ENCODE results near the gene NDFIP2. TPM values are rescaled to one million over a fixed set of nuclear protein-coding genes. Genes with fewer than 3 reads are reported as not detected.

The NDFIP2 gene
- total RNA-seq, 1 experiment from 2014 or later, result 48.4 TPM

- intact Hi-C loops (cut with micrococcal nuclease; ENCODE audit: unreplicated experiment), result no loop called here
- H3K36me3 ChIP-seq (ENCODE audit: low read depth), result 0 out of 2 replicates have a peak, but pooled peaks cover 6% of the 10 kb centered on the region
- CTCF ChIA-PET, result no interaction called here
- BruUV-seq (replicated peaks), result no TSS peak
- peaks cover 83% of the 10 kb centered on the region for H3K79me2 ChIP-seq (ENCODE audit: low read depth)
- no peak for DNase-seq
- no peak overlapping the region for H3K4me2 ChIP-seq
- H3F3A ChIP-seq (ENCODE audit: insufficient read depth, low read depth), result no peaks in the 10 kb centered on the region
- no peaks in the 10 kb centered on the region for H3K9me2 ChIP-seq (ENCODE audit: insufficient read depth)
- TF ChIP-seq, protein P1, sequence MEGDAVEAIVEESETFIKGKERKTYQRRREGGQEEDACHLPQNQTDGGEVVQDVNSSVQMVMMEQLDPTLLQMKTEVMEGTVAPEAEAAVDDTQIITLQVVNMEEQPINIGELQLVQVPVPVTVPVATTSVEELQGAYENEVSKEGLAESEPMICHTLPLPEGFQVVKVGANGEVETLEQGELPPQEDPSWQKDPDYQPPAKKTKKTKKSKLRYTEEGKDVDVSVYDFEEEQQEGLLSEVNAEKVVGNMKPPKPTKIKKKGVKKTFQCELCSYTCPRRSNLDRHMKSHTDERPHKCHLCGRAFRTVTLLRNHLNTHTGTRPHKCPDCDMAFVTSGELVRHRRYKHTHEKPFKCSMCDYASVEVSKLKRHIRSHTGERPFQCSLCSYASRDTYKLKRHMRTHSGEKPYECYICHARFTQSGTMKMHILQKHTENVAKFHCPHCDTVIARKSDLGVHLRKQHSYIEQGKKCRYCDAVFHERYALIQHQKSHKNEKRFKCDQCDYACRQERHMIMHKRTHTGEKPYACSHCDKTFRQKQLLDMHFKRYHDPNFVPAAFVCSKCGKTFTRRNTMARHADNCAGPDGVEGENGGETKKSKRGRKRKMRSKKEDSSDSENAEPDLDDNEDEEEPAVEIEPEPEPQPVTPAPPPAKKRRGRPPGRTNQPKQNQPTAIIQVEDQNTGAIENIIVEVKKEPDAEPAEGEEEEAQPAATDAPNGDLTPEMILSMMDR (conservative IDR thresholded peaks at IDR 0.05), result no peak
- 0 out of 2 replicates have a peak, but pooled peaks cover 3% of the 10 kb centered on the region for H3K4me1 ChIP-seq (replicated peaks; ENCODE audit: insufficient read depth)
- H2AFZ ChIP-seq, result no peak overlapping the region
- no peak overlapping the region for H3K27ac ChIP-seq
- no peaks in the 10 kb centered on the region for H3K9me3 ChIP-seq (ENCODE audit: insufficient read depth, low read depth)
- POLR2A ChIA-PET (ENCODE audit: unreplicated experiment), result interaction anchor here (0.6 kb wide), 1 partner anchor 78 kb away, joined by 5 read pairs; no protein-coding TSS in a partner anchor
- H3K27me3 ChIP-seq (ENCODE audit: insufficient read depth, low read depth), result no peaks in the 10 kb centered on the region
- H3K4me3 ChIP-seq, result no peak overlapping the region
- H4K20me1 ChIP-seq (ENCODE audit: insufficient read depth), result no peaks in the 10 kb centered on the region; the same call in 1 of the 2 replicates
These were observed 22.0 kb downstream of the NDFIP2 start for GRCh38 chr13:79502859-79503468.

GRCh38 chr13:79503473-79504017 lies 22.6 kb downstream of the NDFIP2 start:
- Histone ChIP-seq H3K9me2 (ENCODE audit: insufficient read depth) (no peaks in the 10 kb centered on the region), H2AFZ (no peak overlapping the region), H3K4me3 (no peak overlapping the region), H3F3A (ENCODE audit: insufficient read depth, low read depth) (no peaks in the 10 kb centered on the region), H3K27ac (no peak overlapping the region), H3K4me2 (no peak overlapping the region), H3K79me2 (ENCODE audit: low read depth) (peaks cover 82% of the 10 kb centered on the region), H4K20me1 (ENCODE audit: insufficient read depth) (no peaks in the 10 kb centered on the region), H3K4me1 (replicated peaks; ENCODE audit: insufficient read depth) (0 out of 2 replicates have a peak, but pooled peaks cover 9% of the 10 kb centered on the region), H3K27me3 (ENCODE audit: insufficient read depth, low read depth) (no peaks in the 10 kb centered on the region), H3K9me3 (ENCODE audit: insufficient read depth, low read depth) (no peaks in the 10 kb centered on the region), H3K36me3 (ENCODE audit: low read depth) (0 out of 2 replicates have a peak, but pooled peaks cover 3% of the 10 kb centered on the region)
- ChIA-PET CTCF (no interaction called here), POLR2A (ENCODE audit: unreplicated experiment) (no interaction called here)
- TF ChIP-seq, protein P1 (conservative IDR thresholded peaks at IDR 0.05), result no peak
- TF ChIP-seq EZH2 (IDR thresholded peaks at IDR 0.05; ENCODE audit: low read depth), result no peak
- no peak for DNase-seq
- BruUV-seq (replicated peaks), result no TSS peak
- intact Hi-C loops (cut with micrococcal nuclease; ENCODE audit: unreplicated experiment), result no loop called here

DNA sequence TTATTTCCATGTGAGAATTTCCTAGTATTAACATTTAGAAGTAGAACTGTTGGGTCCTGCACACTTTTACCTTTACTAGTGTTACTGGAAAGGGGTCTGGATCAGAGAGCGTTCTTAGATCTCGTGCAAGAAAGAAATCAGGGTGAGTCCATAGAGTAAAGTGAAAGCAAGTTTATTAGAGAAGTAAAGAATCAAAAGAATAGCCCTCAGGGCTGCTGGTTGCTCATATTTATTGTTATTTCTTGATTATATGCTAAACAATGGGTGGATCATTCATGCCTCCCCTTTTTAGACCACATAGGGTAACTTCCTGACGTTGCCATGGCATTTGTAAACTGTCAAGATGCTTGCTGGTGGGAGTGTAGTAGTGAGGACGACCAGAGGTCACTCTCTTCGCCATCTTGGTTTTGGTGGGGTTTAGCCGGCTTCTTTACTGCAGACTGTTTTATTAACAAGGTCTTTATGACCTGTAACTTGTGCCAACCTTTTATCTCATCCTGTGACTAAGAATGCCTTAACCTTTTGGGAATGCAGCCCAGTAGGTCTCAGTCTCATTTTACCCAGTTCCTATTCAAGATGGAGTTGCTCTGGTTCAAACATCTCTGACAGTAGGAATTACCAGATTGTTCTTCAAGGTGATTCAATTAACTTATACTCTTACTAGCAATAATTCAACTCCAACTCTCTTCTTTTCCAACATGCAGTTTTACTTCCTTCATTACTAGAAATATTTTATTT lies 27.4 kb downstream of the NDFIP2 start:
- Histone ChIP-seq H3K36me3 (ENCODE audit: low read depth) (no peaks in the 10 kb centered on the region; the same call in 1 of the 2 replicates), H3K9me2 (ENCODE audit: insufficient read depth) (no peaks in the 10 kb centered on the region), H3K27ac (no peak overlapping the region), H3K79me2 (ENCODE audit: low read depth) (peaks cover 76% of the 10 kb centered on the region), H3K4me3 (no peak overlapping the region), H3K4me2 (no peak overlapping the region), H3F3A (ENCODE audit: insufficient read depth, low read depth) (no peaks in the 10 kb centered on the region), H2AFZ (no peak overlapping the region), H3K4me1 (replicated peaks; ENCODE audit: insufficient read depth) (0 out of 2 replicates have a peak, but pooled peaks cover 10% of the 10 kb centered on the region), H3K27me3 (ENCODE audit: insufficient read depth, low read depth) (no peaks in the 10 kb centered on the region), H4K20me1 (ENCODE audit: insufficient read depth) (peaks cover 3% of the 10 kb centered on the region; the same call in 1 of the 2 replicates), H3K9me3 (ENCODE audit: insufficient read depth, low read depth) (no peaks in the 10 kb centered on the region)
- DNase-seq, result no peak
- ChIA-PET CTCF (interaction anchor here (0.7 kb wide), 1 partner anchor 24 kb away, joined by 3 read pairs; no protein-coding TSS in a partner anchor), POLR2A (ENCODE audit: unreplicated experiment) (no interaction called here)
- intact Hi-C loops (cut with micrococcal nuclease; ENCODE audit: unreplicated experiment), result no loop called here
- TF ChIP-seq, protein P1 (conservative IDR thresholded peaks at IDR 0.05), result no peak
- TF ChIP-seq EZH2 (IDR thresholded peaks at IDR 0.05; ENCODE audit: low read depth), result no peak
- BruUV-seq (replicated peaks), result no TSS peak
